ENCODE data around the gene PFKFB3.

Gene PFKFB3

GRCh38 chr10:6256439-6256838 is 53.7 kb downstream of the PFKFB3 start:
- no peak overlapping the region for H3K27ac Mint-ChIP-seq
- no peak overlapping the region for H3K4me3 Mint-ChIP-seq
- peaks cover 4% of the 10 kb centered on the region for H3K27me3 Mint-ChIP-seq (ENCODE audit: low read depth, poor library complexity)
- no peak for DNase-seq
- H3K4me1 Mint-ChIP-seq, result peaks cover 10% of the 10 kb centered on the region
- H3K9me3 Mint-ChIP-seq, result peaks cover 24% of the 10 kb centered on the region
- peaks cover 45% of the 10 kb centered on the region for H3K36me3 Mint-ChIP-seq (ENCODE audit: low read depth)
- no peak for TF ChIP-seq CTCF (IDR thresholded peaks at IDR 0.05)

GRCh38 chr10:6259153-6259552 is 56.4 kb downstream of the PFKFB3 start:
- H3K9me3 Mint-ChIP-seq, result peaks cover 38% of the 10 kb centered on the region
- TF ChIP-seq CTCF (IDR thresholded peaks at IDR 0.05), result no peak
- DNase-seq, result no peak
- no peaks in the 10 kb centered on the region for H3K27me3 Mint-ChIP-seq (ENCODE audit: low read depth, poor library complexity)
- no peak overlapping the region for H3K27ac Mint-ChIP-seq
- H3K36me3 Mint-ChIP-seq (ENCODE audit: low read depth), result peaks cover 51% of the 10 kb centered on the region
- no peak overlapping the region for H3K4me3 Mint-ChIP-seq
- H3K4me1 Mint-ChIP-seq, result peaks cover 10% of the 10 kb centered on the region

- H3K9me3 Mint-ChIP-seq, result peaks cover 39% of the 10 kb centered on the region
- no peak overlapping the region for H3K4me3 Mint-ChIP-seq
- peaks cover 5% of the 10 kb centered on the region for H3K4me1 Mint-ChIP-seq
- TF ChIP-seq CTCF (IDR thresholded peaks at IDR 0.05), result no peak
- no peaks in the 10 kb centered on the region for H3K27me3 Mint-ChIP-seq (ENCODE audit: low read depth, poor library complexity)
- DNase-seq, result no peak
- H3K27ac Mint-ChIP-seq, result no peak overlapping the region
- H3K36me3 Mint-ChIP-seq (ENCODE audit: low read depth), result peaks cover 47% of the 10 kb centered on the region
Observed at GRCh38 chr10:6260843-6261242, 58.1 kb downstream of the PFKFB3 start.

GRCh38 chr10:6267941-6268340 is 65.2 kb downstream of the PFKFB3 start:
- Mint-ChIP-seq H3K4me1 (peaks cover 46% of the 10 kb centered on the region), H3K36me3 (ENCODE audit: low read depth) (no peaks in the 10 kb centered on the region), H3K27ac (no peak overlapping the region), H3K9me3 (peaks cover 7% of the 10 kb centered on the region), H3K27me3 (ENCODE audit: low read depth, poor library complexity) (peaks cover 3% of the 10 kb centered on the region), H3K4me3 (no peak overlapping the region)
- no peak for TF ChIP-seq CTCF (IDR thresholded peaks at IDR 0.05)
- DNase-seq, result peak; percentile 17

- TF ChIP-seq CTCF (IDR thresholded peaks at IDR 0.05), result no peak
- Mint-ChIP-seq H3K9me3 (no peaks in the 10 kb centered on the region), H3K27me3 (ENCODE audit: low read depth, poor library complexity) (peaks cover 3% of the 10 kb centered on the region), H3K36me3 (ENCODE audit: low read depth) (no peaks in the 10 kb centered on the region), H3K27ac (peak overlapping the region; percentile 15), H3K4me1 (peaks cover 51% of the 10 kb centered on the region), H3K4me3 (no peak overlapping the region)
- DNase-seq, result no peak
Observed at GRCh38 chr10:6269432-6269831, 66.7 kb downstream of the PFKFB3 start.

- Mint-ChIP-seq H3K36me3 (ENCODE audit: low read depth) (no peaks in the 10 kb centered on the region), H3K27ac (peak overlapping the region; percentile 97)
- no peak for TF ChIP-seq CTCF (IDR thresholded peaks at IDR 0.05)
Observed at GRCh38 chr10:6269953-6270867, 67.5 kb downstream of the PFKFB3 start.

More at GRCh38 chr10:6269953-6270867, 67.5 kb downstream of the PFKFB3 start:
- Mint-ChIP-seq H3K4me1 (peaks cover 54% of the 10 kb centered on the region), H3K27me3 (ENCODE audit: low read depth, poor library complexity) (peaks cover 3% of the 10 kb centered on the region), H3K4me3 (no peak overlapping the region), H3K9me3 (no peaks in the 10 kb centered on the region)
- DNase-seq, result no peak
